ENCODE data around the gene CFAP58. TPM values are rescaled to one million over a fixed set of nuclear protein-coding genes. Genes with fewer than 3 reads are reported as not detected.

CFAP58 gene
- total RNA-seq, 3 donors from 2014 or later: 0.14 to 0.44 (median 0.17) TPM

DNA sequence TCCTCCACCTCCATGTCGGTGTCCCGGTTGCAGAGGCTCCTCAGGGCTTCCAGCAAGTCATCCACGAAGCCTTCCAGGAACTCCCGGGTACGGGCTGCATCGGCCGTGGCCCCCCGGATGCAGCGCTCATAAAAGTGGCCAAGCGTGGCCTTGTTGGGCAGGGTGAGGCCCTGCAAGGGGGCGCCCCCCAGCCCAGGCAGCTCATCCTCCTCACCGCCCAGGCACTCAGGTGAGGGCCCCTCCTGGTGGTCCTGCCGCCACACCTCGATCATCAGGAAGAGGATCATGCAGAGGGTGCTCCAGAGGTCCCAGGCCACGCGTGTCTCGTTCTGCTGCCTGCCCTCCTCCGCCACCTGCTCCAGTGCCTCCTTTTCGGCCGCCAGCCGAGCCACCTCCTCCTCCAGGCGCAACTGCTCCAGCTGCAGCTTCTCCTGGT, 38.1 kb upstream of the CFAP58 start:
- no peak for ATAC-seq
- no peak for DNase-seq
- H3K4me1 ChIP-seq (ENCODE audit: low read depth): peaks cover 5% of the 10 kb centered on the region
- no peak for TF ChIP-seq CTCF (IDR thresholded peaks at IDR 0.05)
- H3K36me3 ChIP-seq (ENCODE audit: low read depth): peaks cover 4% of the 10 kb centered on the region
- no peaks in the 10 kb centered on the region for H3K9me3 ChIP-seq
- intact Hi-C loops (cut with DNase I, micrococcal nuclease): no loop called here
- no peak overlapping the region for H3K4me3 ChIP-seq

GRCh38 chr10:104316321-104317099, 37.1 kb upstream of the CFAP58 start:
- peaks cover 5% of the 10 kb centered on the region for H3K4me1 ChIP-seq (ENCODE audit: low read depth)

GRCh38 chr10:104317269-104317710, 36.3 kb upstream of the CFAP58 start:
- Histone ChIP-seq H3K9me3 (no peaks in the 10 kb centered on the region), H3K36me3 (ENCODE audit: low read depth) (peaks cover 4% of the 10 kb centered on the region), H3K4me1 (ENCODE audit: low read depth) (peaks cover 8% of the 10 kb centered on the region), H3K4me3 (no peak overlapping the region)
- TF ChIP-seq CTCF (IDR thresholded peaks at IDR 0.05): no peak
- intact Hi-C loops (cut with DNase I, micrococcal nuclease): no loop called here
- ATAC-seq (peak; percentile 14), DNase-seq (no peak)

More at GRCh38 chr10:104316321-104317099, 37.1 kb upstream of the CFAP58 start:
- intact Hi-C loops (cut with DNase I, micrococcal nuclease): no loop called here
- TF ChIP-seq CTCF (IDR thresholded peaks at IDR 0.05): no peak
- DNase-seq (no peak), ATAC-seq (no peak)
- H3K9me3 ChIP-seq: no peaks in the 10 kb centered on the region
- no peak overlapping the region for H3K4me3 ChIP-seq
- H3K36me3 ChIP-seq (ENCODE audit: low read depth): peaks cover 4% of the 10 kb centered on the region

GRCh38 chr10:104317726-104318299, 35.8 kb upstream of the CFAP58 start:
- intact Hi-C loops (cut with DNase I, micrococcal nuclease): no loop called here
- peaks cover 4% of the 10 kb centered on the region for H3K36me3 ChIP-seq (ENCODE audit: low read depth)
- no peaks in the 10 kb centered on the region for H3K9me3 ChIP-seq
- peaks cover 9% of the 10 kb centered on the region for H3K4me1 ChIP-seq (ENCODE audit: low read depth)
- no peak for DNase-seq
- no peak for TF ChIP-seq CTCF (IDR thresholded peaks at IDR 0.05)
- peak; percentile 6 for ATAC-seq
- no peak overlapping the region for H3K4me3 ChIP-seq

DNA sequence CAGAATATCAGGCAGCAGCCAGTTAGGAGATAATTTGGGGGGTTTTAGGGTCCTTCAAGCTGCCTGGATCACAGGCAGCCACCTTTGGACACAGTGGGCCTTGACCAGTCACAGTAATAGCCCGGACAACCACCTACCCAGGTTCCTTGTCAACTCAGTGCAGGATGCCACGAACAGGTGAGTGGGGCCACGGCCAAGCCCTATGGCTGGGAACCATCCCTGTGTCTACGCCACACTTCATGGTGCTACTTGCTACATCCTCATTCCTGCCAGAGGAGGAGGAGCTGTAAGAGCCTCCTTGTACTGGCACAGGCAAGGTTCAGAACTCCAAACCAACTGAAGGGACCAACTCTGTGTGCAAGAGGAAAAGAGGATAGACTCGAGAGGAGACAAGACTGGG, 35.3 kb upstream of the CFAP58 start:
- Histone ChIP-seq H3K4me1 (ENCODE audit: low read depth) (peaks cover 9% of the 10 kb centered on the region), H3K36me3 (ENCODE audit: low read depth) (peaks cover 4% of the 10 kb centered on the region)

More for the DNA sequence above, 35.3 kb upstream of the CFAP58 start:
- H3K9me3 ChIP-seq: no peaks in the 10 kb centered on the region
- intact Hi-C loops (cut with DNase I, micrococcal nuclease): no loop called here
- ATAC-seq: no peak
- H3K4me3 ChIP-seq: no peak overlapping the region
- no peak for TF ChIP-seq CTCF (IDR thresholded peaks at IDR 0.05)
- DNase-seq: no peak
